ENCODE data around the gene SLC24A3. TPM values are rescaled to one million over a fixed set of nuclear protein-coding genes. Genes with fewer than 3 reads are reported as not detected.

The SLC24A3 gene
- total RNA-seq, 1 experiment from 2014 or later: not detected

GRCh38 chr20:19625426-19625825, 413.0 kb downstream of the SLC24A3 start:
- POLR2A ChIA-PET: no interaction called here
- BruUV-seq (replicated peaks): no TSS peak
- no peak for ATAC-seq
- in situ Hi-C loops (cut with HindIII; ENCODE audit: low pct_unique_long_range_greater_than_20kb, low sequenced_read_pairs): no loop called here
- Histone ChIP-seq H3K27me3 (ENCODE audit: control insufficient read depth, insufficient read depth, low read length) (peaks cover 5% of the 10 kb centered on the region), H3K36me3 (ENCODE audit: control insufficient read depth, insufficient read depth, low read length) (no peaks in the 10 kb centered on the region), H3K4me3 (ENCODE audit: low read depth in 2 of 2, low read length in 2 of 2) (no peak overlapping the region), H3K27ac (ENCODE audit: low read length) (no peak overlapping the region), H3K4me1 (ENCODE audit: control insufficient read depth, insufficient read depth, low read length) (no peaks in the 10 kb centered on the region), H3K9me3 (ENCODE audit: control insufficient read depth, insufficient read depth, low read depth, low read length) (no peaks in the 10 kb centered on the region)
- no peak for DNase-seq (ENCODE audit: low read depth, low spot score)
- intact Hi-C loops (cut with micrococcal nuclease; ENCODE audit: unreplicated experiment): no loop called here
- CTCF ChIA-PET: no interaction called here
- no peak for TF ChIP-seq REST (IDR thresholded peaks at IDR 0.05; ENCODE audit: insufficient read depth in 1 of 2, low read depth in 2 of 2, low read length in 1 of 2)
- no peak for TF ChIP-seq CTCF (IDR thresholded peaks at IDR 0.05)
- TF ChIP-seq TCF7L2 (IDR thresholded peaks at IDR 0.05; ENCODE audit: low read depth, low read length): no peak
- TF ChIP-seq SIN3A (IDR thresholded peaks at IDR 0.05; ENCODE audit: borderline replicate concordance, insufficient read depth, low read depth, low read length): no peak
- TF ChIP-seq POLR2AphosphoS5 (IDR thresholded peaks at IDR 0.05; ENCODE audit: low read depth, low read length): no peak

- no peaks in the 10 kb centered on the region for H3K36me3 ChIP-seq (ENCODE audit: control insufficient read depth, insufficient read depth, low read length)
- in situ Hi-C loops (cut with HindIII; ENCODE audit: low pct_unique_long_range_greater_than_20kb, low sequenced_read_pairs) (no loop called here), intact Hi-C loops (cut with micrococcal nuclease; ENCODE audit: unreplicated experiment) (no loop called here)
- no peak for TF ChIP-seq REST (IDR thresholded peaks at IDR 0.05; ENCODE audit: insufficient read depth in 1 of 2, low read depth in 2 of 2, low read length in 1 of 2)
- TF ChIP-seq CTCF (IDR thresholded peaks at IDR 0.05): no peak
- TF ChIP-seq TCF7L2 (IDR thresholded peaks at IDR 0.05; ENCODE audit: low read depth, low read length): no peak
- no peak for TF ChIP-seq POLR2AphosphoS5 (IDR thresholded peaks at IDR 0.05; ENCODE audit: low read depth, low read length)
- TF ChIP-seq SIN3A (IDR thresholded peaks at IDR 0.05; ENCODE audit: borderline replicate concordance, insufficient read depth, low read depth, low read length): no peak
- no peak overlapping the region for H3K27ac ChIP-seq (ENCODE audit: low read length)
- no peak for DNase-seq (ENCODE audit: low read depth, low spot score)
- no TSS peak for BruUV-seq (replicated peaks)
- POLR2A ChIA-PET: no interaction called here
- no peaks in the 10 kb centered on the region for H3K27me3 ChIP-seq (ENCODE audit: control insufficient read depth, insufficient read depth, low read length)
- H3K4me3 ChIP-seq (ENCODE audit: low read depth in 2 of 2, low read length in 2 of 2): no peak overlapping the region
- H3K4me1 ChIP-seq (ENCODE audit: control insufficient read depth, insufficient read depth, low read length): no peaks in the 10 kb centered on the region
- CTCF ChIA-PET: no interaction called here
- no peak for ATAC-seq
- no peaks in the 10 kb centered on the region for H3K9me3 ChIP-seq (ENCODE audit: control insufficient read depth, insufficient read depth, low read depth, low read length)
Measured at GRCh38 chr20:19626896-19627295, 414.5 kb downstream of the SLC24A3 start.

Data from Panc1 (cell line).